ENCODE data around the gene ULK2.
"Not testable (repeated sequence)": the region's sequence is repeated elsewhere in the genome, so short reads cannot be mapped to it uniquely, and the experiment has no call there.

The ULK2 gene

GRCh38 chr17:19867329-19868078, at the start of gene ULK2:
Gene ULK2, minus strand, starts transcription at chr17:19867936. Its CDS starts 519 bp downstream, at chr17:19867417.
- DNase-seq, result no peak

- DNase-seq, result no peak
These were observed 47.7 kb upstream of the ULK2 start for GRCh38 chr17:19915245-19915978.

DNA sequence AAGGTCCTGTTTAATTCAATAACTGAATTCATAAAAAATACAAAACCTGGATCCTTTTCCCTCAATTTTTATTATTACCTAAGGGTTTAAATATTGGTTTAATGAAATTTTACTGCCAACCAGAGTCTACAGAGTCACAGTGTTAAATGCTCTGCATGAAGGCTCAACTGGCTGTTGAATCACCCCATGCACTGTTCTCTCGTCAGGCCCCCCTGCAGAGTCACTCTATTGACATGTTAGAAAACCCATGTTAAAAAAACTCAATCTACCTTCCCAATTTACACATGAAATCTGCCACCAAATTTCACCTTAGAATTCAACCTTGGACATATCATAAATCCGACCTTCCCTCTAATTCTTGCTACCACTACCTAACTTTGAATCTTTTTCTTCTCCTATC, 43.3 kb upstream of the ULK2 start:
- DNase-seq, result no peak

DNA sequence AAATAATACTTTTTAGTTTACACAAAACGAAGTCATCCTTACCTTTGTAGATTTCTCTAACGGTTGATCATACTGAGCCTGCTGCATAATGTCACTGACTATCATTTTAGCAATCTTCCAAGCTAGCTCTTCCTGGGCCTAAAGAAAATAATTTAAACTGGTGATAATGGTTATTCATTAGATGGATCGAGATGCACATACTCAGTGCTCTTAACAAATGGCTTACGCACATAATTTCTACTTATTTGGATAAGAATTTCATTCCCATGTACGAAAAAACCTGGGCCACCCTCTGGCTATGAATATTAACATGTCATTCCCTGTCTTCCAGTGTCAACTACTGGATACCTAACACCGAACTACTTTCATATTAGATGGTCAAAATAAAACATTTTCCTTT, 41.4 kb upstream of the ULK2 start:
- DNase-seq, result no peak

DNA sequence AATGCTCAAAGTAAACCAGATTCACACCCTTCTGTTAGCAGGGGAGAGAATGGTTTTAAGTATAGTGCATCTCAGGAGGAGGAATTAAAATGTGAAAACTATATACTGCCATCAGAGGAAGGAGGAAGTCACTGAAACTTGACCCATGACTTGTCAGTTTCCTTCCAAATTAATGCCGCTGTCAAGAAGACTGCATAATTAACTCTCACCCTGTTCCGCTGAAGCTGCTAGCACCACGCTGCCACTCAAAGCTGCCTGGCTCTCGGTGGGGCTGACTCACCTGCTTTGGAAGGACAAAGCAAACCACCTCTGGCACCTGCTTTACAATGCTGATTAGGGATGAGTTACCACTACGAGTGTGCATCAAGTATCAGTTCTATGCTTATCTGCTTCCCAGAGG, 37.8 kb upstream of the ULK2 start:
- DNase-seq, result no peak

DNA sequence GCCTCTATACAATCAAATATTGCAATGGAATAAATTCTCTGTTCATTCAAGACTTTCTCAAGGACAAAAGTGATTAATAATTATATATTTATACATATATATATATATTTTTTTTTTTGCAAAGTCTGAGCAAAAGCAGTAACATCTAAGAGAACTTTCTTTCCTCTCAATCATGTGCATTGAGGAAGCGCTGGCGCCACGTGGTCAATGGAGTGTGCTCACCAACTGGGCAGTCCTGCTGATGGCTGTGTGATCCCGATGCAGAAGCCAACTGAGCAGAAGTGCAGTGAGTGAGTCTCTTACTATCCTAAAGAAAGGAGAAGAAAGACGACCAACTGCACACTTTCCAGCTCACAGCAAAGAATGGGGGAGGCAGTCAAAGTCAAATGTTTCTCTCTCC, 37.2 kb upstream of the ULK2 start:
- no peak for DNase-seq

GRCh38 chr17:19904412-19904811, 36.7 kb upstream of the ULK2 start:
- DNase-seq, result no peak

GRCh38 chr17:19900809-19901208, 33.1 kb upstream of the ULK2 start:
- DNase-seq, result no peak

- DNase-seq, result no peak
These were observed 30.2 kb upstream of the ULK2 start for GRCh38 chr17:19897903-19898302.

DNA sequence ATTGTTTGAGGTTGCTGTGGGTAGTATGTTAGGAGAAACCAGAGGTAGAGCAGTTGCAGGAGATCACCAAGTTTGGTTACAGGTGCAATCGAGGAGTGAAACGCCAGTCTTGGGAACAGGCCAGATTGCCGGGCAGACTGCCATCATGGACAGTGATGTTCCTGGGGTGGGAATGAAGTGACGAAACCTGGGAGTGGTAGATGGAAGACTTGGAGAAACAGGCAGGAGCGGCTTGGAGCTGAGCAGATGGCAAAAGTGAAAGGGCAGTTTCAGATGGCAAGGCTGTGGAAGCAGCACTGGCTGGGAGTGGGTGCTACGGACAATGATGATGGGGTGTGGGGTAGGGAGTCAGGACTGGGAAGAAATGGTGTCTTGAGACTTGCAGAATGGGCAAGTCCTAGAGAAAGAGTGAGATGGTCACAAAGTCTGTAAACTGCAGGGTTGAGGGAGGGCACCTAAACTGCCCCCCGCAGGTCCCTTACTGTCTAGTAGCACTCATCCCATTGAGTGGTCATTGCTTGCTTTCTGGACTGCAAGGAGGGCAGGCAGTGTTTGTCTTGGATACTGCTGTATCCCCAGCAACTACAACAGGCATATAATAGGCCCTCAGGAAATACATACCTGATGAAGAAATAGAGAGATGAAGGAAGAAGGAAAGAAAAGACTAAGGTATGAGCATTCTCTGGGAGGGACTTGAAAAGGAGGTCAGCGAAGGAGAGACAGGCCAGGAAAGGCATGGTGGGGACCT, 29.5 kb upstream of the ULK2 start:
- peak; percentile 54 for DNase-seq

- DNase-seq, result no peak
These were observed 28.9 kb upstream of the ULK2 start for GRCh38 chr17:19896679-19897078.

GRCh38 chr17:19890554-19890953, 22.8 kb upstream of the ULK2 start:
- DNase-seq, result not testable (repeated sequence)

GRCh38 chr17:19890001-19890400, 22.3 kb upstream of the ULK2 start:
- DNase-seq, result not testable (repeated sequence)

GRCh38 chr17:19886116-19886515, 18.4 kb upstream of the ULK2 start:
- DNase-seq, result no peak

DNA sequence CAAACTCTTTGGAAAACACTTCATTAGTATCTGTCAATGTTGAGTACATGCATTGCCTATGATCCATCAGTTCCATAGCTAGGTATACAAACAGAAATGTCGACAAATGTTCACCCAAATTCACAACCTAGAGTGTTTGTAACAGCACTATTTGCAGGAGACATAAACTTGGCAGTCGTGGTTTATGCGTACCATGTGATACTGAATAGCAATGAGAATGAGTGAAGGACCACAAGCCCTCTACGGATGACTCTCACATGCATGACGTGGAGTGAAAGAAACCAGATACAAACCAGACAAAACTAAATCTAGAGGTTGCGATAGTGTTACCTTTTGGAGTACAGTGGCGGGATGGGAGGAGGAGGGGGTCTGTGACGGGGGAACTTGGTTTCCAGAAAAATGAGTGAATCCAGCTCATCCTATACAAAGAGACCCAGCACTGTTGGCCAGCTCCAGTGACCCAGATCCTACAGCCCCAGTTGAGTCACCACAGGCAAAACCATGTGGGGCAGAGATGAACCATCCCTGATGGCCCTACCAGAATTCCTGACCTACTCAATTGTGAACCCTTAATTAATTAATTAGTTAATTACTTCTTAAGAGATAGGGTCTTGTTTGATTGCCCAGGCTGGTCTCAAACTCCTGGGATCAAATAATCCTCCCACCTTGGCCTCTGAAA, 15.9 kb upstream of the ULK2 start:
- DNase-seq, result no peak

DNA sequence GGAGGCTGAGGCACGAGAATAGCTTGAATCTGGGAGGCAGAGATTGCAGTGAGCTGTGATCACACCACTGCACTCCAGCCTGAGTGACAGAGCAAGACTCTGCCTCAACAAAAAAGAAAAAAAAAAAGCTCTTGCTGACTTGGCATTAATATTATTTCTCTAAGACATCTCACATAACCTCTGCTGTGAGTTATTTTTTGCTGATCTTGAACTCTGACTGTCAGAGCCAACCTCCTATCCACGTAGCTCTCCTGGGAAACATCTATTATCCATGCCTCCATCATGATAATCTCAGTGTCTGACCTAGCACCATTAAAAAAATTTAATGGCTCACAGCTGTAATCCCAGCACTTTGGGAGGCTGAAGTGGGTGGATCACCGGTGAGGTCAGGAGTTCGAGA, 12.7 kb upstream of the ULK2 start:
- no peak for DNase-seq

- DNase-seq, result no peak
These were observed 9.7 kb upstream of the ULK2 start for GRCh38 chr17:19877364-19877945.

DNA sequence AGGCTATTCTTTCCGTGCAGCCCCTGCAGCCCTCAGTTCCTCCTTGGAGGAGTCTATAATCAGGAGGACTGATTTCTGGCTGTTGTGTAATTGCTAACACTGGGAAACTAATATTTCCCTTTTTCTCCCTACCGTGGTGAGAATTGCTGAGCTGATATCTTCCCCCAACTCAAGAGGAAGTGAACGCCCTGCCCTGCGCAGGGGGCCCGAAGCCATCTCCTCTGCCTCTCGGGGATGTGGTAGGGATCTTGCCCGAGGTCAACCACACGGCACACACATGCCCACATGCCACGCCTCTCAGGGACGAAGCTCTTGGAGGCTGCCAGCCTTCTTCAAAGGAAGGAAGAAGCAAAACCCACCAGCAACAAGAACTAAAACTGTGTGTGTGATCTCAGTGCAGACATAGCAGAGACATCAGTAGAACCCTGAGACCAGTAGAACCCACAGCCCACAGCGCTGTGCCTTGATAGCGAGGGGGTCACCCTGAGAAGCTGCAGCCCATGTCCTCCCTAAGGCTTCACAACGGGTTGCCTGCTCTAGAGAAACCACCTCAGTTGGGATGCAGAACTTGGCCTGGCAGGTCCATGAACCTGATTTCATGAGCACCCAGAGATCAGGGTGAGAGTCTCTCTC, 8.9 kb upstream of the ULK2 start:
- DNase-seq, result no peak

DNA sequence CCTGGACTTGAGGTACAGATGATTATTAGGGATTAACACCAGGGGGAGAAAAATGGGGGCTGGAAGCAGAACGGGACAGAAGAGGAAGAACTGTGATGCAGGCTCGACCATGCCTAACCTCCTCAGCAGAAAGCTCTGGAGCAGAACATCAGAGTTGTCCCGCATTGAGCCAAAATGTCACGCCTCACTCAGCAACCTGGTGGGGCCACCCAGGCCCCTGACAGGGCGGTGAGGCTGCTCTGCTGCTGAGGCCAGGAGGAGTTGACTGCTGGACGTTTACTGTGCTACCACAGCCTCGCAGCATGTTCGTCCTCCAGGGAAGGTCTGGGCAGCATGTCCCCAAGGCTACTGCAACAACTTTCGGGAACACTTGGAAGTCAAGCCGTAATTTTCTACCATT, 6.5 kb upstream of the ULK2 start:
- no peak for DNase-seq

GRCh38 chr17:19873346-19873745, 5.6 kb upstream of the ULK2 start:
- DNase-seq, result no peak

DNA sequence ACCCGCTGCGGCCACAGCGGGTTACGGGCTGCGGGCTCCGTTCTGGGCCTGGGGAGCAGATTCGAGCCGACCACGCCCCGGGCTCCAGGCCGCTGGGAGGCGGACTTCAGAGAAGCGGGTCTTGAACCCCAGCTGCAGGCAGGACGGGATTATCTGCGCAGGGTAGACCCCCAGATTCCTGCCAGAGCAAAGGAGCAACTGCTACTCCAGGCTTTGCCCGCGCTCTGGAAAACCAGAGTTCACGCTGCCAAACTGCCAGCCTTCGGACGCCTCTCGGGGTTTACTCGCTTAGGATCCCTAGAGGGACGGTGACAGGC, 301 bp upstream of the ULK2 start:
- no peak for DNase-seq

- DNase-seq, result peak; percentile 4
These were observed 732 bp downstream of the ULK2 start for GRCh38 chr17:19867079-19867328.

GRCh38 chr17:19865021-19865420, 2.7 kb downstream of the ULK2 start:
- DNase-seq, result no peak
